Suprapubic skin (tissue), 4 donors: ENCODE measurements around the gene UBASH3A.

Source experiments
- CTCF ChIP-seq, 2 donors: fragments of 200-600 bp in 1 of 2; fragments of 450-650 bp in 1 of 2; sonication (generic) in 1 of 2; IDR thresholded peaks; one replicate each; pipeline ENCODE4 v1.5.1; 2016 to 2019; ENCODE audit warnings: antibody characterized with exemption in 2 of 2, mild to moderate bottlenecking in 1 of 2, moderate library complexity in 1 of 2
- POLR2A ChIP-seq, 2 donors: fragments of 450-650 bp; IDR thresholded peaks; one replicate each; pipeline ENCODE4 v1.6.1; 2017; ENCODE audit warnings: antibody characterized with exemption in 2 of 2, mild to moderate bottlenecking in 2 of 2, moderate library complexity in 2 of 2
- POLR2AphosphoS5 ChIP-seq, 3 donors: sonication (generic); formaldehyde crosslinking; IDR thresholded peaks; one replicate each; pipeline ENCODE4 v1.6.1; 2017; ENCODE audit warnings: antibody characterized with exemption in 3 of 3

GRCh38 chr21:42476388-42477331, 73.0 kb downstream of the UBASH3A start:
- TF ChIP-seq POLR2A (IDR thresholded peaks at IDR 0.05) (no peak), CTCF (IDR thresholded peaks at IDR 0.05) (no peak), POLR2AphosphoS5 (IDR thresholded peaks at IDR 0.05) (no peak)
